ENCODE measurements around the gene CD19. TPM values are rescaled to one million over a fixed set of nuclear protein-coding genes. Genes with fewer than 3 reads are reported as not detected.
A peak's percentile ranks its signal among the peaks of the same experiment; 100 is the strongest.

The CD19 gene
- total and polyA plus RNA-seq, 10 of the 15 experiments (the other 5 are each of a cell fraction or from before 2014, with no cell fraction given): 1.2 to 125 (median 77.2) TPM

DNA sequence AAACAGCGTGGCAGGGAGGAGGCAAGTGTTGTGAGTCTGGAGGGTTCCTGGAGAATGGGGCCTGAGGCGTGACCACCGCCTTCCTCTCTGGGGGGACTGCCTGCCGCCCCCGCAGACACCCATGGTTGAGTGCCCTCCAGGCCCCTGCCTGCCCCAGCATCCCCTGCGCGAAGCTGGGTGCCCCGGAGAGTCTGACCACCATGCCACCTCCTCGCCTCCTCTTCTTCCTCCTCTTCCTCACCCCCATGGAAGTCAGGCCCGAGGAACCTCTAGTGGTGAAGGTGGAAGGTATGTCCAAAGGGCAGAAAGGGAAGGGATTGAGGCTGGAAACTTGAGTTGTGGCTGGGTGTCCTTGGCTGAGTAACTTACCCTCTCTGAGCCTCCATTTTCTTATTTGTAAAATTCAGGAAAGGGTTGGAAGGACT is at the start of gene CD19 (continued):
- TF ChIP-seq, protein P1, sequence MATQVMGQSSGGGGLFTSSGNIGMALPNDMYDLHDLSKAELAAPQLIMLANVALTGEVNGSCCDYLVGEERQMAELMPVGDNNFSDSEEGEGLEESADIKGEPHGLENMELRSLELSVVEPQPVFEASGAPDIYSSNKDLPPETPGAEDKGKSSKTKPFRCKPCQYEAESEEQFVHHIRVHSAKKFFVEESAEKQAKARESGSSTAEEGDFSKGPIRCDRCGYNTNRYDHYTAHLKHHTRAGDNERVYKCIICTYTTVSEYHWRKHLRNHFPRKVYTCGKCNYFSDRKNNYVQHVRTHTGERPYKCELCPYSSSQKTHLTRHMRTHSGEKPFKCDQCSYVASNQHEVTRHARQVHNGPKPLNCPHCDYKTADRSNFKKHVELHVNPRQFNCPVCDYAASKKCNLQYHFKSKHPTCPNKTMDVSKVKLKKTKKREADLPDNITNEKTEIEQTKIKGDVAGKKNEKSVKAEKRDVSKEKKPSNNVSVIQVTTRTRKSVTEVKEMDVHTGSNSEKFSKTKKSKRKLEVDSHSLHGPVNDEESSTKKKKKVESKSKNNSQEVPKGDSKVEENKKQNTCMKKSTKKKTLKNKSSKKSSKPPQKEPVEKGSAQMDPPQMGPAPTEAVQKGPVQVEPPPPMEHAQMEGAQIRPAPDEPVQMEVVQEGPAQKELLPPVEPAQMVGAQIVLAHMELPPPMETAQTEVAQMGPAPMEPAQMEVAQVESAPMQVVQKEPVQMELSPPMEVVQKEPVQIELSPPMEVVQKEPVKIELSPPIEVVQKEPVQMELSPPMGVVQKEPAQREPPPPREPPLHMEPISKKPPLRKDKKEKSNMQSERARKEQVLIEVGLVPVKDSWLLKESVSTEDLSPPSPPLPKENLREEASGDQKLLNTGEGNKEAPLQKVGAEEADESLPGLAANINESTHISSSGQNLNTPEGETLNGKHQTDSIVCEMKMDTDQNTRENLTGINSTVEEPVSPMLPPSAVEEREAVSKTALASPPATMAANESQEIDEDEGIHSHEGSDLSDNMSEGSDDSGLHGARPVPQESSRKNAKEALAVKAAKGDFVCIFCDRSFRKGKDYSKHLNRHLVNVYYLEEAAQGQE (IDR thresholded peaks at IDR 0.05; ENCODE audit: low read depth, low read length): no peak
- peak; percentile 81 for TF ChIP-seq ZNF217 (IDR thresholded peaks at IDR 0.05)
- no peak for TF ChIP-seq STAT3 (IDR thresholded peaks at IDR 0.05; ENCODE audit: low read depth, low read length)
- TF ChIP-seq CBX3 (IDR thresholded peaks at IDR 0.05; ENCODE audit: borderline replicate concordance, low read depth): no peak
- TF ChIP-seq SUZ12 (IDR thresholded peaks at IDR 0.05; ENCODE audit: unreplicated experiment): no peak
- no peak for TF ChIP-seq RELA (IDR thresholded peaks at IDR 0.05; ENCODE audit: borderline replicate concordance, partially characterized antibody)
- TF ChIP-seq, protein P2, sequence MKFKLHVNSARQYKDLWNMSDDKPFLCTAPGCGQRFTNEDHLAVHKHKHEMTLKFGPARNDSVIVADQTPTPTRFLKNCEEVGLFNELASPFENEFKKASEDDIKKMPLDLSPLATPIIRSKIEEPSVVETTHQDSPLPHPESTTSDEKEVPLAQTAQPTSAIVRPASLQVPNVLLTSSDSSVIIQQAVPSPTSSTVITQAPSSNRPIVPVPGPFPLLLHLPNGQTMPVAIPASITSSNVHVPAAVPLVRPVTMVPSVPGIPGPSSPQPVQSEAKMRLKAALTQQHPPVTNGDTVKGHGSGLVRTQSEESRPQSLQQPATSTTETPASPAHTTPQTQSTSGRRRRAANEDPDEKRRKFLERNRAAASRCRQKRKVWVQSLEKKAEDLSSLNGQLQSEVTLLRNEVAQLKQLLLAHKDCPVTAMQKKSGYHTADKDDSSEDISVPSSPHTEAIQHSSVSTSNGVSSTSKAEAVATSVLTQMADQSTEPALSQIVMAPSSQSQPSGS (IDR thresholded peaks at IDR 0.05; ENCODE audit: low read length): no peak
- TF ChIP-seq TAF1 (IDR thresholded peaks at IDR 0.05; ENCODE audit: borderline replicate concordance, low read depth, low read length): peak; percentile 35; the same call in 1 of the 2 replicates
- no peak for TF ChIP-seq EP300 (IDR thresholded peaks at IDR 0.05; ENCODE audit: borderline replicate concordance in 1 of 2, control insufficient read depth in 1 of 2, low read depth in 2 of 2, low read length in 2 of 2)
- no peak for TF ChIP-seq RFX5 (IDR thresholded peaks at IDR 0.05; ENCODE audit: low read depth, low read length)
- TF ChIP-seq SMAD1 (IDR thresholded peaks at IDR 0.05; ENCODE audit: low read depth, partially characterized antibody): no peak
- TF ChIP-seq, protein P3, sequence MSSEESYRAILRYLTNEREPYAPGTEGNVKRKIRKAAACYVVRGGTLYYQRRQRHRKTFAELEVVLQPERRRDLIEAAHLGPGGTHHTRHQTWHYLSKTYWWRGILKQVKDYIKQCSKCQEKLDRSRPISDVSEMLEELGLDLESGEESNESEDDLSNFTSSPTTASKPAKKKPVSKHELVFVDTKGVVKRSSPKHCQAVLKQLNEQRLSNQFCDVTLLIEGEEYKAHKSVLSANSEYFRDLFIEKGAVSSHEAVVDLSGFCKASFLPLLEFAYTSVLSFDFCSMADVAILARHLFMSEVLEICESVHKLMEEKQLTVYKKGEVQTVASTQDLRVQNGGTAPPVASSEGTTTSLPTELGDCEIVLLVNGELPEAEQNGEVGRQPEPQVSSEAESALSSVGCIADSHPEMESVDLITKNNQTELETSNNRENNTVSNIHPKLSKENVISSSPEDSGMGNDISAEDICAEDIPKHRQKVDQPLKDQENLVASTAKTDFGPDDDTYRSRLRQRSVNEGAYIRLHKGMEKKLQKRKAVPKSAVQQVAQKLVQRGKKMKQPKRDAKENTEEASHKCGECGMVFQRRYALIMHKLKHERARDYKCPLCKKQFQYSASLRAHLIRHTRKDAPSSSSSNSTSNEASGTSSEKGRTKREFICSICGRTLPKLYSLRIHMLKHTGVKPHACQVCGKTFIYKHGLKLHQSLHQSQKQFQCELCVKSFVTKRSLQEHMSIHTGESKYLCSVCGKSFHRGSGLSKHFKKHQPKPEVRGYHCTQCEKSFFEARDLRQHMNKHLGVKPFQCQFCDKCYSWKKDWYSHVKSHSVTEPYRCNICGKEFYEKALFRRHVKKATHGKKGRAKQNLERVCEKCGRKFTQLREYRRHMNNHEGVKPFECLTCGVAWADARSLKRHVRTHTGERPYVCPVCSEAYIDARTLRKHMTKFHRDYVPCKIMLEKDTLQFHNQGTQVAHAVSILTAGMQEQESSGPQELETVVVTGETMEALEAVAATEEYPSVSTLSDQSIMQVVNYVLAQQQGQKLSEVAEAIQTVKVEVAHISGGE (CRISPR knock-in tag; IDR thresholded peaks at IDR 0.05): no peak
- peak; percentile 84 for TF ChIP-seq DPF2 (IDR thresholded peaks at IDR 0.05)
- TF ChIP-seq CBFB (IDR thresholded peaks at IDR 0.05; ENCODE audit: low read depth): 0 out of 2 replicates have a peak, but pooled peaks have one; percentile 12
- TF ChIP-seq ZNF274 (IDR thresholded peaks at IDR 0.05; ENCODE audit: insufficient read depth, insufficient read length): no peak
- TF ChIP-seq ZNF622 (IDR thresholded peaks at IDR 0.05): no peak
- no peak for TF ChIP-seq ZBED1 (IDR thresholded peaks at IDR 0.05; ENCODE audit: borderline replicate concordance)
- TF ChIP-seq EZH2 (IDR thresholded peaks at IDR 0.05; ENCODE audit: borderline replicate concordance, control insufficient read depth, low read depth, low read length): no peak
- no peak; the same call in 1 of the 2 replicates for TF ChIP-seq POLR2AphosphoS5 (IDR thresholded peaks at IDR 0.05; ENCODE audit: low read length)
- no peak for TF ChIP-seq BMI1 (IDR thresholded peaks at IDR 0.05; ENCODE audit: borderline replicate concordance)
- no peak for TF ChIP-seq IRF4 (IDR thresholded peaks at IDR 0.05; ENCODE audit: low read depth, low read length)
- TF ChIP-seq MTA2 (IDR thresholded peaks at IDR 0.05; ENCODE audit: low read depth): no peak
- TF ChIP-seq HDAC6 (IDR thresholded peaks at IDR 0.05; ENCODE audit: unreplicated experiment): no peak

All from GM12878 (cell line).